Measurements from ENCODE around the gene BLCAP. TPM values are rescaled to one million over a fixed set of nuclear protein-coding genes. Genes with fewer than 3 reads are reported as not detected.

The BLCAP gene
- total and polyA plus RNA-seq, 2 experiments from 2014 or later, result 62.2 to 64.8 TPM

DNA sequence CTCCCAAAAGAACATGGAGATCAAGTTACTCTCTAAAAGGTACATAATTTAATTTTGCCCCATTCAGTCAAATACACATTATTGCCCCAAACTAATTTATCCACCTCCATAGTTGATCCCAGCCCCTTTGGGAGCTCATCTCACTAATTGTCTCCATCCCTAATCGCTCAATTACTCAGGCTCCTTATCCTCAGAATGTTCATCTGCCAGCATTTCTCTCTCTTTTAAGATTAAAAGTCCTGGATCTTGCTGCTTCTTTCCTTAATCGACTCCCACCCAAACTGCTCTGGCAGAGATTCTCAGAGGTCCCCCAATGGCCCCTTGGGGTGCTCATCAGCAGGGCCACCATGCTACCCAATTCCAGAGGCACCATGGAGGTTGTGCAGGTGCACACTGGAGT lies 25.0 kb downstream of the BLCAP start (continued):
- TF ChIP-seq, protein P1, sequence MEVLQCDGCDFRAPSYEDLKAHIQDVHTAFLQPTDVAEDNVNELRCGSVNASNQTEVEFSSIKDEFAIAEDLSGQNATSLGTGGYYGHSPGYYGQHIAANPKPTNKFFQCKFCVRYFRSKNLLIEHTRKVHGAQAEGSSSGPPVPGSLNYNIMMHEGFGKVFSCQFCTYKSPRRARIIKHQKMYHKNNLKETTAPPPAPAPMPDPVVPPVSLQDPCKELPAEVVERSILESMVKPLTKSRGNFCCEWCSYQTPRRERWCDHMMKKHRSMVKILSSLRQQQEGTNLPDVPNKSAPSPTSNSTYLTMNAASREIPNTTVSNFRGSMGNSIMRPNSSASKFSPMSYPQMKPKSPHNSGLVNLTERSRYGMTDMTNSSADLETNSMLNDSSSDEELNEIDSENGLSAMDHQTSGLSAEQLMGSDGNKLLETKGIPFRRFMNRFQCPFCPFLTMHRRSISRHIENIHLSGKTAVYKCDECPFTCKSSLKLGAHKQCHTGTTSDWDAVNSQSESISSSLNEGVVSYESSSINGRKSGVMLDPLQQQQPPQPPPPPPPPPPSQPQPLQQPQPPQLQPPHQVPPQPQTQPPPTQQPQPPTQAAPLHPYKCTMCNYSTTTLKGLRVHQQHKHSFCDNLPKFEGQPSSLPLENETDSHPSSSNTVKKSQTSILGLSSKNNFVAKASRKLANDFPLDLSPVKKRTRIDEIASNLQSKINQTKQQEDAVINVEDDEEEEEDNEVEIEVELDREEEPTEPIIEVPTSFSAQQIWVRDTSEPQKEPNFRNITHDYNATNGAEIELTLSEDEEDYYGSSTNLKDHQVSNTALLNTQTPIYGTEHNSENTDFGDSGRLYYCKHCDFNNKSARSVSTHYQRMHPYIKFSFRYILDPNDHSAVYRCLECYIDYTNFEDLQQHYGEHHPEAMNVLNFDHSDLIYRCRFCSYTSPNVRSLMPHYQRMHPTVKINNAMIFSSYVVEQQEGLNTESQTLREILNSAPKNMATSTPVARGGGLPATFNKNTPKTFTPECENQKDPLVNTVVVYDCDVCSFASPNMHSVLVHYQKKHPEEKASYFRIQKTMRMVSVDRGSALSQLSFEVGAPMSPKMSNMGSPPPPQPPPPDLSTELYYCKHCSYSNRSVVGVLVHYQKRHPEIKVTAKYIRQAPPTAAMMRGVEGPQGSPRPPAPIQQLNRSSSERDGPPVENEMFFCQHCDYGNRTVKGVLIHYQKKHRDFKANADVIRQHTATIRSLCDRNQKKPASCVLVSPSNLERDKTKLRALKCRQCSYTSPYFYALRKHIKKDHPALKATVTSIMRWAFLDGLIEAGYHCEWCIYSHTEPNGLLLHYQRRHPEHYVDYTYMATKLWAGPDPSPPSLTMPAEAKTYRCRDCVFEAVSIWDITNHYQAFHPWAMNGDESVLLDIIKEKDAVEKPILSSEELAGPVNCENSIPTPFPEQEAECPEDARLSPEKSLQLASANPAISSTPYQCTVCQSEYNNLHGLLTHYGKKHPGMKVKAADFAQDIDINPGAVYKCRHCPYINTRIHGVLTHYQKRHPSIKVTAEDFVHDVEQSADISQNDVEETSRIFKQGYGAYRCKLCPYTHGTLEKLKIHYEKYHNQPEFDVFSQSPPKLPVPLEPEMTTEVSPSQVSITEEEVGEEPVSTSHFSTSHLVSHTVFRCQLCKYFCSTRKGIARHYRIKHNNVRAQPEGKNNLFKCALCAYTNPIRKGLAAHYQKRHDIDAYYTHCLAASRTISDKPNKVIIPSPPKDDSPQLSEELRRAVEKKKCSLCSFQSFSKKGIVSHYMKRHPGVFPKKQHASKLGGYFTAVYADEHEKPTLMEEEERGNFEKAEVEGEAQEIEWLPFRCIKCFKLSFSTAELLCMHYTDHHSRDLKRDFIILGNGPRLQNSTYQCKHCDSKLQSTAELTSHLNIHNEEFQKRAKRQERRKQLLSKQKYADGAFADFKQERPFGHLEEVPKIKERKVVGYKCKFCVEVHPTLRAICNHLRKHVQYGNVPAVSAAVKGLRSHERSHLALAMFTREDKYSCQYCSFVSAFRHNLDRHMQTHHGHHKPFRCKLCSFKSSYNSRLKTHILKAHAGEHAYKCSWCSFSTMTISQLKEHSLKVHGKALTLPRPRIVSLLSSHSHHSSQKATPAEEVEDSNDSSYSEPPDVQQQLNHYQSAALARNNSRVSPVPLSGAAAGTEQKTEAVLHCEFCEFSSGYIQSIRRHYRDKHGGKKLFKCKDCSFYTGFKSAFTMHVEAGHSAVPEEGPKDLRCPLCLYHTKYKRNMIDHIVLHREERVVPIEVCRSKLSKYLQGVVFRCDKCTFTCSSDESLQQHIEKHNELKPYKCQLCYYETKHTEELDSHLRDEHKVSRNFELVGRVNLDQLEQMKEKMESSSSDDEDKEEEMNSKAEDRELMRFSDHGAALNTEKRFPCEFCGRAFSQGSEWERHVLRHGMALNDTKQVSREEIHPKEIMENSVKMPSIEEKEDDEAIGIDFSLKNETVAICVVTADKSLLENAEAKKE (CRISPR knock-in tag; IDR thresholded peaks at IDR 0.05), result no peak

DNA sequence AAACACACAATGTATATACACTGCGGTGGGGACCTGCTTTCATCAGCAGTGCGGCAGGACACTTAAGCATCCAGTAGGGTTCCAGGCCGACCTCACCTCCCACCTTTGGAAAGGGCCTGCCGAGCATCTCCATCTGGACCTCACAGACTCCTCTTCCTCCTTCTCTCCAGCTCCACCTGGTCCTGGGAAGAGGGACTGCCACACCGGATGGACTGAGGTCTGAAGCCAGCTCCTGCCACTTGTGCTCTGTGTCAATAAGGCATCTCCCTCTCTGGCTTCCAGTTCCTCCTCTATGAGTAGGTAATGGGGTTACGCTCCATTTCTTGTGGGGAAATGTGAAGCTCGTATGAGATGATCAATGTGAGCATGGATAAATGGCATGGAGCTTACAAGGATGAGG lies 25.7 kb downstream of the BLCAP start:
- Histone ChIP-seq H3K9me2 (ENCODE audit: insufficient read depth) (peaks cover 15% of the 10 kb centered on the region), H4K20me1 (replicated peaks; ENCODE audit: insufficient read depth) (peaks cover 12% of the 10 kb centered on the region; the same call in 1 of the 2 replicates), H3K27me3 (ENCODE audit: insufficient read depth) (no peaks in the 10 kb centered on the region), H2AFZ (no peak overlapping the region), H3F3A (replicated peaks; ENCODE audit: low read depth) (no peaks in the 10 kb centered on the region), H3K36me3 (ENCODE audit: insufficient read depth) (no peaks in the 10 kb centered on the region), H3K4me2 (no peak overlapping the region), H3K27ac (ENCODE audit: low read depth) (no peak overlapping the region), H3K4me3 (no peak overlapping the region), H3K4me1 (ENCODE audit: insufficient read depth) (peaks cover 17% of the 10 kb centered on the region), H3K79me2 (replicated peaks; ENCODE audit: insufficient read depth) (no peaks in the 10 kb centered on the region)
- H3K36me3 Mint-ChIP-seq (ENCODE audit: low read depth), result no peaks in the 10 kb centered on the region
- no peaks in the 10 kb centered on the region for H3K27me3 Mint-ChIP-seq (ENCODE audit: insufficient read depth, low read depth, poor library complexity)
- TF ChIP-seq POLR2AphosphoS5 (IDR thresholded peaks at IDR 0.05; ENCODE audit: low read depth), result no peak
- TF ChIP-seq, protein P1 (CRISPR knock-in tag; IDR thresholded peaks at IDR 0.05), result peak; percentile 45; the same call in 1 of the 2 replicates
- TF ChIP-seq, protein P2, sequence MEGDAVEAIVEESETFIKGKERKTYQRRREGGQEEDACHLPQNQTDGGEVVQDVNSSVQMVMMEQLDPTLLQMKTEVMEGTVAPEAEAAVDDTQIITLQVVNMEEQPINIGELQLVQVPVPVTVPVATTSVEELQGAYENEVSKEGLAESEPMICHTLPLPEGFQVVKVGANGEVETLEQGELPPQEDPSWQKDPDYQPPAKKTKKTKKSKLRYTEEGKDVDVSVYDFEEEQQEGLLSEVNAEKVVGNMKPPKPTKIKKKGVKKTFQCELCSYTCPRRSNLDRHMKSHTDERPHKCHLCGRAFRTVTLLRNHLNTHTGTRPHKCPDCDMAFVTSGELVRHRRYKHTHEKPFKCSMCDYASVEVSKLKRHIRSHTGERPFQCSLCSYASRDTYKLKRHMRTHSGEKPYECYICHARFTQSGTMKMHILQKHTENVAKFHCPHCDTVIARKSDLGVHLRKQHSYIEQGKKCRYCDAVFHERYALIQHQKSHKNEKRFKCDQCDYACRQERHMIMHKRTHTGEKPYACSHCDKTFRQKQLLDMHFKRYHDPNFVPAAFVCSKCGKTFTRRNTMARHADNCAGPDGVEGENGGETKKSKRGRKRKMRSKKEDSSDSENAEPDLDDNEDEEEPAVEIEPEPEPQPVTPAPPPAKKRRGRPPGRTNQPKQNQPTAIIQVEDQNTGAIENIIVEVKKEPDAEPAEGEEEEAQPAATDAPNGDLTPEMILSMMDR (conservative IDR thresholded peaks at IDR 0.05; ENCODE audit: low read depth in 2 of 2), result peak in 1 of 2 experiments; percentile 46; a peak in 2 of 4 replicates
- no peaks in the 10 kb centered on the region; the same call in 2 of the 3 replicates for H3K4me1 Mint-ChIP-seq
- H3K4me3 Mint-ChIP-seq, result no peak overlapping the region
- DNase-seq (ENCODE audit: low spot score) (peak; percentile 72), ATAC-seq (peak; percentile 77)
- H3K27ac Mint-ChIP-seq, result no peak overlapping the region
- H3K9me3 Mint-ChIP-seq, result no peaks in the 10 kb centered on the region

All from GM23338 (cell line).